BLaER1 (cell line): ENCODE data around the gene MAP3K21.

ENCODE experiments used
- H3K27ac ChIP-seq: shearing (Covaris generic); formaldehyde crosslinking; 2 replicates; pipeline ENCODE4 v1.8.1; 2022
- H3K27me3 ChIP-seq: shearing (Covaris generic); formaldehyde crosslinking; 2 replicates; pipeline ENCODE4 v1.8.1; 2022
- H3K36me3 ChIP-seq: shearing (Covaris generic); formaldehyde crosslinking; 2 replicates; pipeline ENCODE4 v1.8.1; 2022
- H3K4me1 ChIP-seq: shearing (Covaris generic); formaldehyde crosslinking; 2 replicates; pipeline ENCODE4 v1.8.1; 2022
- H3K4me2 ChIP-seq: shearing (Covaris generic); formaldehyde crosslinking; 2 replicates; pipeline ENCODE4 v1.8.1; 2022
- H3K4me3 ChIP-seq: shearing (Covaris generic); formaldehyde crosslinking; 2 replicates; pipeline ENCODE4 v1.8.1; 2022
- H3K9ac ChIP-seq: shearing (Covaris generic); formaldehyde crosslinking; 2 replicates; pipeline ENCODE4 v1.8.1; 2022
- H3K9me3 ChIP-seq: shearing (Covaris generic); formaldehyde crosslinking; 2 replicates; pipeline ENCODE4 v1.8.1; 2022
- H4K20me1 ChIP-seq: shearing (Covaris generic); formaldehyde crosslinking; 2 replicates; pipeline ENCODE4 v1.8.1; 2022
- Cebpa-rat ChIP-seq: shearing (Covaris generic); IDR thresholded peaks from 2 replicates; pipeline ENCODE4 v1.8.1; 2022

Gene MAP3K21

GRCh38 chr1:233327651-233328141 lies at the start of gene MAP3K21:
MAP3K21 (plus strand) TSS chr1:233327724; CDS start chr1:233328029, 305 bp downstream.
- peak within 1 kb of the TSS; percentile 81 for H3K9ac ChIP-seq
- peak within 1 kb of the TSS; percentile 100 for H3K4me2 ChIP-seq
- H3K27me3 ChIP-seq, result peaks cover 15% of the 10 kb centered on the region; the same call in 1 of the 2 replicates
- no peaks in the 10 kb centered on the region for H3K36me3 ChIP-seq
- TF ChIP-seq Cebpa-rat, result no peak
- no peaks in the 10 kb centered on the region for H3K9me3 ChIP-seq
- peak within 1 kb of the TSS; percentile 83 for H3K4me3 ChIP-seq
- 0 out of 2 replicates have a peak, but pooled peaks cover 15% of the 10 kb centered on the region for H4K20me1 ChIP-seq
- H3K4me1 ChIP-seq, result peaks cover 25% of the 10 kb centered on the region
- H3K27ac ChIP-seq, result peak within 1 kb of the TSS; percentile 79

- no peak for TF ChIP-seq Cebpa-rat
- Histone ChIP-seq H3K9me3 (no peaks in the 10 kb centered on the region), H3K36me3 (no peaks in the 10 kb centered on the region), H4K20me1 (no peaks in the 10 kb centered on the region), H3K4me1 (peaks cover 20% of the 10 kb centered on the region), H3K27ac (no peak overlapping the region), H3K9ac (no peak overlapping the region), H3K27me3 (no peaks in the 10 kb centered on the region), H3K4me3 (no peak overlapping the region), H3K4me2 (no peak overlapping the region)
Observed at GRCh38 chr1:233278631-233279030, 48.9 kb upstream of the MAP3K21 start.

GRCh38 chr1:233279971-233280370 lies 47.6 kb upstream of the MAP3K21 start:
- H3K36me3 ChIP-seq, result no peaks in the 10 kb centered on the region
- no peak overlapping the region for H3K27ac ChIP-seq
- H3K27me3 ChIP-seq, result no peaks in the 10 kb centered on the region
- no peak overlapping the region for H3K4me3 ChIP-seq
- no peaks in the 10 kb centered on the region for H4K20me1 ChIP-seq
- no peak for TF ChIP-seq Cebpa-rat
- no peak overlapping the region for H3K9ac ChIP-seq
- peaks cover 20% of the 10 kb centered on the region for H3K4me1 ChIP-seq
- no peaks in the 10 kb centered on the region for H3K9me3 ChIP-seq
- no peak overlapping the region for H3K4me2 ChIP-seq

- no peaks in the 10 kb centered on the region for H3K27me3 ChIP-seq
- no peaks in the 10 kb centered on the region for H4K20me1 ChIP-seq
- peak overlapping the region; percentile 74 for H3K4me2 ChIP-seq
- H3K9ac ChIP-seq, result no peak overlapping the region
- H3K27ac ChIP-seq, result no peak overlapping the region
- no peak overlapping the region for H3K4me3 ChIP-seq
- TF ChIP-seq Cebpa-rat, result no peak
- H3K9me3 ChIP-seq, result no peaks in the 10 kb centered on the region
- H3K4me1 ChIP-seq, result peaks cover 20% of the 10 kb centered on the region
- no peaks in the 10 kb centered on the region for H3K36me3 ChIP-seq
Observed at GRCh38 chr1:233281711-233282581, 45.6 kb upstream of the MAP3K21 start.

- peak overlapping the region; percentile 74 for H3K4me2 ChIP-seq
- TF ChIP-seq Cebpa-rat, result no peak
- peaks cover 20% of the 10 kb centered on the region for H3K4me1 ChIP-seq
Observed at GRCh38 chr1:233282582-233282886, 45.0 kb upstream of the MAP3K21 start.

GRCh38 chr1:233289676-233290075 lies 37.8 kb upstream of the MAP3K21 start:
- TF ChIP-seq Cebpa-rat, result no peak
- Histone ChIP-seq H3K4me1 (peaks cover 2% of the 10 kb centered on the region; the same call in 1 of the 2 replicates), H3K4me2 (no peak overlapping the region), H3K9ac (no peak overlapping the region), H3K27me3 (no peaks in the 10 kb centered on the region), H4K20me1 (no peaks in the 10 kb centered on the region), H3K36me3 (no peaks in the 10 kb centered on the region), H3K9me3 (no peaks in the 10 kb centered on the region), H3K27ac (no peak overlapping the region), H3K4me3 (no peak overlapping the region)

More at GRCh38 chr1:233282582-233282886, 45.0 kb upstream of the MAP3K21 start:
- no peaks in the 10 kb centered on the region for H3K9me3 ChIP-seq
- H3K36me3 ChIP-seq, result no peaks in the 10 kb centered on the region
- H3K4me3 ChIP-seq, result no peak overlapping the region
- H4K20me1 ChIP-seq, result no peaks in the 10 kb centered on the region
- H3K27me3 ChIP-seq, result no peaks in the 10 kb centered on the region
- H3K9ac ChIP-seq, result no peak overlapping the region
- H3K27ac ChIP-seq, result no peak overlapping the region

GRCh38 chr1:233290396-233291034 lies 37.0 kb upstream of the MAP3K21 start:
- Histone ChIP-seq H3K9ac (no peak overlapping the region), H3K4me2 (no peak overlapping the region), H3K4me3 (no peak overlapping the region), H3K27ac (no peak overlapping the region), H3K9me3 (no peaks in the 10 kb centered on the region), H3K27me3 (no peaks in the 10 kb centered on the region), H3K36me3 (no peaks in the 10 kb centered on the region), H4K20me1 (no peaks in the 10 kb centered on the region), H3K4me1 (peaks cover 7% of the 10 kb centered on the region; the same call in 1 of the 2 replicates)
- TF ChIP-seq Cebpa-rat, result no peak

GRCh38 chr1:233293556-233294446 lies 33.7 kb upstream of the MAP3K21 start:
- Histone ChIP-seq H3K9me3 (no peaks in the 10 kb centered on the region), H4K20me1 (no peaks in the 10 kb centered on the region), H3K9ac (no peak overlapping the region), H3K4me2 (no peak overlapping the region), H3K4me3 (no peak overlapping the region), H3K36me3 (no peaks in the 10 kb centered on the region), H3K27me3 (no peaks in the 10 kb centered on the region), H3K27ac (no peak overlapping the region), H3K4me1 (peaks cover 17% of the 10 kb centered on the region)
- TF ChIP-seq Cebpa-rat, result no peak

- no peak for TF ChIP-seq Cebpa-rat
- 0 out of 2 replicates have a peak overlapping the region, but pooled peaks have one; percentile 42 for H3K27ac ChIP-seq
- peaks cover 17% of the 10 kb centered on the region for H3K4me1 ChIP-seq
- H3K36me3 ChIP-seq, result no peaks in the 10 kb centered on the region
- H3K27me3 ChIP-seq, result no peaks in the 10 kb centered on the region
- no peaks in the 10 kb centered on the region for H3K9me3 ChIP-seq
- H3K9ac ChIP-seq, result peak overlapping the region; percentile 75
- H3K4me3 ChIP-seq, result peak overlapping the region; percentile 85
- peak overlapping the region; percentile 93 for H3K4me2 ChIP-seq
- no peaks in the 10 kb centered on the region for H4K20me1 ChIP-seq
Observed at GRCh38 chr1:233294913-233295236, 32.6 kb upstream of the MAP3K21 start.
